Panc1 (cell line): ENCODE data around the gene LRRC3B. TPM values are rescaled to one million over a fixed set of nuclear protein-coding genes. Genes with fewer than 3 reads are reported as not detected.

ENCODE experiments used
- ATAC-seq: fragments of 200-7000 bp; cut with Tn5 transposase; 2 replicates; pipeline ENCODE4 v1.9.1; 2020; ENCODE audit warnings: mild to moderate bottlenecking, moderate library complexity
- BruUV-seq: library from RNA; stranded (reverse); fragments of 400-500 nt; replicated peaks from 2 replicates; lab custom pipeline; 2021; lab: Mats Ljungman, UMichigan
- CTCF ChIA-PET: fragments of 300-600 bp; sonication (Branson Sonifier 250); formaldehyde crosslinking; loops from one replicate; lab custom pipeline; 2022; ENCODE audit warnings: antibody characterized with exemption; lab: Charles Lee
- POLR2A ChIA-PET: fragments of 300-600 bp; sonication (Branson Sonifier 250); formaldehyde crosslinking; loops from one replicate; lab custom pipeline; 2022; ENCODE audit warnings: antibody characterized with exemption; lab: Charles Lee
- DNase-seq: peaks from one replicate; pipeline ENCODE4 v3.0.0-alpha.2; 2010; ENCODE audit warnings: low read depth, low spot score
- H3K27ac ChIP-seq: 2 replicates; pipeline ENCODE4 v1.5.1; 2011; ENCODE audit warnings: mild to moderate bottlenecking, low read length, inconsistent platforms
- H3K27me3 ChIP-seq: fragments of 200-500 bp; sonication (Bioruptor generic); 2 replicates; pipeline ENCODE4 v1.6.0; 2014; ENCODE audit warnings: low read length, inconsistent platforms; ENCODE audit not compliant: control insufficient read depth, insufficient read depth
- H3K36me3 ChIP-seq: fragments of 200-500 bp; sonication (Bioruptor generic); 2 replicates; pipeline ENCODE4 v1.5.1; 2014; ENCODE audit warnings: inconsistent platforms, mild to moderate bottlenecking, low read length, moderate library complexity; ENCODE audit not compliant: control insufficient read depth, insufficient read depth
- H3K4me1 ChIP-seq: 2 replicates; pipeline ENCODE4 v1.5.1; 2011; ENCODE audit warnings: inconsistent platforms, mild to moderate bottlenecking, low read length, moderate library complexity; ENCODE audit not compliant: control insufficient read depth, insufficient read depth
- H3K4me3 ChIP-seq, 2 experiments: 2 replicates each; pipeline ENCODE4 v1.5.1; 2011 to 2012; ENCODE audit warnings: low read depth in 2 of 2, low read length in 2 of 2, mild to moderate bottlenecking in 2 of 2, inconsistent platforms in 1 of 2, moderate library complexity in 1 of 2
- H3K9me3 ChIP-seq: fragments of 200-500 bp; sonication (Bioruptor generic); 2 replicates; pipeline ENCODE4 v1.5.1; 2014; ENCODE audit warnings: low read depth, mild to moderate bottlenecking, inconsistent platforms, low read length, moderate library complexity; ENCODE audit not compliant: control insufficient read depth, insufficient read depth
- POLR2AphosphoS5 ChIP-seq: IDR thresholded peaks from 2 replicates; pipeline ENCODE4 v1.6.1; 2012; ENCODE audit warnings: mild to moderate bottlenecking, low read depth, low read length, moderate library complexity
- SIN3A ChIP-seq: IDR thresholded peaks from 2 replicates; pipeline ENCODE4 v1.6.1; 2012; ENCODE audit warnings: low read depth, mild to moderate bottlenecking, low read length, moderate library complexity, borderline replicate concordance; ENCODE audit not compliant: insufficient read depth
- TCF7L2 ChIP-seq: IDR thresholded peaks from 2 replicates; pipeline ENCODE4 v1.6.1; 2011; ENCODE audit warnings: mild to moderate bottlenecking, low read depth, low read length, inconsistent platforms
- in situ Hi-C: cut with HindIII; loops from 2 replicates; pipeline ENCODE4 v1.10.0; 2016; ENCODE audit warnings: low sequenced_read_pairs, low pct_unique_long_range_greater_than_20kb
- intact Hi-C: fragments of 100-400 bp; cut with micrococcal nuclease; formaldehyde crosslinking; loops from one replicate; pipeline ENCODE4 v1.10.0; 2022; ENCODE audit not compliant: unreplicated experiment
- total RNA-seq: library from RNA; stranded (reverse); gene quantifications from one replicate; pipeline ENCODE4 v1.2.1, GENCODE V29; 2021; ENCODE audit not compliant: unreplicated experiment
- TF ChIP-seq, protein P1 (sequence below), 2 experiments: IDR thresholded peaks; 2 replicates each; pipeline ENCODE4 v1.6.1; 2011 to 2012; ENCODE audit warnings: low read depth in 2 of 2, control low read depth in 1 of 2, low read length in 1 of 2, mild to moderate bottlenecking in 1 of 2, moderate library complexity in 1 of 2; ENCODE audit not compliant: insufficient read depth in 1 of 2
- TF ChIP-seq, protein P2 (sequence below): fragments of 450-650 bp; IDR thresholded peaks from 2 replicates; pipeline ENCODE4 v1.5.1; 2017; ENCODE audit warnings: mild to moderate bottlenecking

The LRRC3B gene
- total RNA-seq, 1 experiment from 2014 or later, result not detected

DNA sequence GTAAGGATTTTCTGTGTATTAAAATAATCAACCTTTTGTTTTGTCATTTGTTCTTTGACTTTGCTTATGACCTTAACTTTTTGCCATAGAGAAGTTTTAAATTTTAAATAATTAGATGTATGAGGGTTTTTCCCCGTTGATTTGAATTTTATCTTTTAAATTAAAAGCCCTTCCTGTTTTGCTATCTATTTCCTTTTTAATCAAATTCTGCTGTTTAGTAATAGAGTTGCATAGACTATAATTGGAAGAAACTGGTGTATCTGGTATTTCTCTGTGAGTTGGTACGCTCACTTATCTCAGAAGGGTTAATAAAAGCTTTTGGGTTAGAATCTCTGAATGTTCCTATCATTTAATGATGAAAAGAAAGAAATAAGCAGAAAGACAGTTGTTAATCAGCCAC lies 82.2 kb downstream of the LRRC3B start:
- H3K9me3 ChIP-seq, result no peaks in the 10 kb centered on the region
- no peak for TF ChIP-seq TCF7L2
- TF ChIP-seq, protein P1, sequence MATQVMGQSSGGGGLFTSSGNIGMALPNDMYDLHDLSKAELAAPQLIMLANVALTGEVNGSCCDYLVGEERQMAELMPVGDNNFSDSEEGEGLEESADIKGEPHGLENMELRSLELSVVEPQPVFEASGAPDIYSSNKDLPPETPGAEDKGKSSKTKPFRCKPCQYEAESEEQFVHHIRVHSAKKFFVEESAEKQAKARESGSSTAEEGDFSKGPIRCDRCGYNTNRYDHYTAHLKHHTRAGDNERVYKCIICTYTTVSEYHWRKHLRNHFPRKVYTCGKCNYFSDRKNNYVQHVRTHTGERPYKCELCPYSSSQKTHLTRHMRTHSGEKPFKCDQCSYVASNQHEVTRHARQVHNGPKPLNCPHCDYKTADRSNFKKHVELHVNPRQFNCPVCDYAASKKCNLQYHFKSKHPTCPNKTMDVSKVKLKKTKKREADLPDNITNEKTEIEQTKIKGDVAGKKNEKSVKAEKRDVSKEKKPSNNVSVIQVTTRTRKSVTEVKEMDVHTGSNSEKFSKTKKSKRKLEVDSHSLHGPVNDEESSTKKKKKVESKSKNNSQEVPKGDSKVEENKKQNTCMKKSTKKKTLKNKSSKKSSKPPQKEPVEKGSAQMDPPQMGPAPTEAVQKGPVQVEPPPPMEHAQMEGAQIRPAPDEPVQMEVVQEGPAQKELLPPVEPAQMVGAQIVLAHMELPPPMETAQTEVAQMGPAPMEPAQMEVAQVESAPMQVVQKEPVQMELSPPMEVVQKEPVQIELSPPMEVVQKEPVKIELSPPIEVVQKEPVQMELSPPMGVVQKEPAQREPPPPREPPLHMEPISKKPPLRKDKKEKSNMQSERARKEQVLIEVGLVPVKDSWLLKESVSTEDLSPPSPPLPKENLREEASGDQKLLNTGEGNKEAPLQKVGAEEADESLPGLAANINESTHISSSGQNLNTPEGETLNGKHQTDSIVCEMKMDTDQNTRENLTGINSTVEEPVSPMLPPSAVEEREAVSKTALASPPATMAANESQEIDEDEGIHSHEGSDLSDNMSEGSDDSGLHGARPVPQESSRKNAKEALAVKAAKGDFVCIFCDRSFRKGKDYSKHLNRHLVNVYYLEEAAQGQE (IDR thresholded peaks at IDR 0.05; ENCODE audit: insufficient read depth in 1 of 2, low read depth in 2 of 2, low read length in 1 of 2), result no peak
- TF ChIP-seq POLR2AphosphoS5, result no peak
- TF ChIP-seq, protein P2, sequence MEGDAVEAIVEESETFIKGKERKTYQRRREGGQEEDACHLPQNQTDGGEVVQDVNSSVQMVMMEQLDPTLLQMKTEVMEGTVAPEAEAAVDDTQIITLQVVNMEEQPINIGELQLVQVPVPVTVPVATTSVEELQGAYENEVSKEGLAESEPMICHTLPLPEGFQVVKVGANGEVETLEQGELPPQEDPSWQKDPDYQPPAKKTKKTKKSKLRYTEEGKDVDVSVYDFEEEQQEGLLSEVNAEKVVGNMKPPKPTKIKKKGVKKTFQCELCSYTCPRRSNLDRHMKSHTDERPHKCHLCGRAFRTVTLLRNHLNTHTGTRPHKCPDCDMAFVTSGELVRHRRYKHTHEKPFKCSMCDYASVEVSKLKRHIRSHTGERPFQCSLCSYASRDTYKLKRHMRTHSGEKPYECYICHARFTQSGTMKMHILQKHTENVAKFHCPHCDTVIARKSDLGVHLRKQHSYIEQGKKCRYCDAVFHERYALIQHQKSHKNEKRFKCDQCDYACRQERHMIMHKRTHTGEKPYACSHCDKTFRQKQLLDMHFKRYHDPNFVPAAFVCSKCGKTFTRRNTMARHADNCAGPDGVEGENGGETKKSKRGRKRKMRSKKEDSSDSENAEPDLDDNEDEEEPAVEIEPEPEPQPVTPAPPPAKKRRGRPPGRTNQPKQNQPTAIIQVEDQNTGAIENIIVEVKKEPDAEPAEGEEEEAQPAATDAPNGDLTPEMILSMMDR, result no peak
- no peak for TF ChIP-seq SIN3A
- no peaks in the 10 kb centered on the region for H3K36me3 ChIP-seq
- intact Hi-C loops, result no loop called here
- CTCF ChIA-PET, result no interaction called here
- DNase-seq (no peak), ATAC-seq (no peak)
- BruUV-seq, result no TSS peak
- no peak overlapping the region for H3K27ac ChIP-seq
- H3K27me3 ChIP-seq, result no peaks in the 10 kb centered on the region
- no peak overlapping the region for H3K4me3 ChIP-seq
- no peaks in the 10 kb centered on the region for H3K4me1 ChIP-seq
- in situ Hi-C loops, result no loop called here
- POLR2A ChIA-PET, result no interaction called here

DNA sequence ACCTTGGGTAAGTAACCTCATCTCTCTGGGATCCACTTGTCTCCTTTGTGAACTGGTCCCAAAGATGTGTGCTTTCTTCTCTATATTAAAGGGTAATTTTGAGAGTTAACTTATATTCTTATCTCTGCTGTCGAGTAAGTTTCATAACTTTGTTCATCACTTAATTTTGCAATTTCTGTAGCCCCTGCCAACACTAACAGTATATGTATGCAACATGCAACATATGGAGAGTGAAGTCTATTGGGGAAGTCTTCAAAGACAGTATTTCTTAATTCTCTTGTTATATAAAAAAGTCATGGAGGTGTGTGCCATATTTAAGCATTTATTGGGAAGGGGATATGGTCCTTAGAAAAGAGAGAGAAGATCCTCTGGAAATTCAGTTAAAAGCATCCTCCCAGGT lies 85.9 kb downstream of the LRRC3B start:
- intact Hi-C loops (no loop called here), in situ Hi-C loops (no loop called here)
- H3K9me3 ChIP-seq, result no peaks in the 10 kb centered on the region
- H3K4me1 ChIP-seq, result no peaks in the 10 kb centered on the region
- H3K4me3 ChIP-seq, result no peak overlapping the region
- ATAC-seq, result no peak
- H3K27me3 ChIP-seq, result no peaks in the 10 kb centered on the region
- ChIA-PET CTCF (no interaction called here), POLR2A (no interaction called here)
- no peak overlapping the region for H3K27ac ChIP-seq
- BruUV-seq, result no TSS peak
- TF ChIP-seq, protein P1 (IDR thresholded peaks at IDR 0.05; ENCODE audit: insufficient read depth in 1 of 2, low read depth in 2 of 2, low read length in 1 of 2), result no peak
- TF ChIP-seq, protein P2, result no peak
- TF ChIP-seq TCF7L2, result no peak
- no peak for TF ChIP-seq SIN3A
- no peak for TF ChIP-seq POLR2AphosphoS5
- no peaks in the 10 kb centered on the region for H3K36me3 ChIP-seq
- DNase-seq, result no peak
